Esophagus squamous epithelium (tissue), 5 donors: ENCODE data around the gene SIKE1. TPM values are rescaled to one million over a fixed set of nuclear protein-coding genes. Genes with fewer than 3 reads are reported as not detected.

ENCODE experiments used
- DNase-seq: peaks from one replicate; lab custom pipeline; 2025; lab: John Stamatoyannopoulos, UW
- H3K27ac ChIP-seq, 4 donors: fragments of 200-600 bp; sonication (generic); one replicate each; pipeline ENCODE4 v1.5.1; 2016 to 2019; ENCODE audit warnings: mild to moderate bottlenecking in 1 of 4
- H3K27me3 ChIP-seq, 4 donors: fragments of 200-600 bp; sonication (generic); 1 replicate in 3 of 4; 2 replicates in 1 of 4; pipeline versions ENCODE4 v1.5.1 to v1.6.0; 2017 to 2021; ENCODE audit warnings: antibody characterized with exemption in 1 of 4
- H3K36me3 ChIP-seq, 3 donors: fragments of 200-600 bp; sonication (generic); one replicate each; pipeline ENCODE4 v1.5.1; 2016 to 2019
- H3K4me1 ChIP-seq, 3 donors: fragments of 200-600 bp; sonication (generic); one replicate each; pipeline ENCODE4 v1.5.1; 2017 to 2019
- H3K4me3 ChIP-seq, 4 donors: fragments of 200-600 bp; sonication (generic); 1 replicate in 3 of 4; 2 replicates in 1 of 4; pipeline ENCODE4 v1.5.1; 2016 to 2019; ENCODE audit warnings: mild to moderate bottlenecking in 2 of 4, moderate library complexity in 1 of 4
- H3K9me3 ChIP-seq, 3 donors: fragments of 200-600 bp; sonication (generic); one replicate each; pipeline ENCODE4 v1.5.1; 2016 to 2019
- POLR2A ChIP-seq, 4 donors: fragments of 450-650 bp; IDR thresholded peaks; one replicate each; pipeline ENCODE4 v1.6.1; 2017; ENCODE audit warnings: antibody characterized with exemption in 4 of 4, mild to moderate bottlenecking in 4 of 4, moderate library complexity in 3 of 4
- WGBS, 2 donors: methylation state at CpG; one replicate each; pipeline ENCODE4 v1.1.5; 2018; 5-methylcytosine and 5-hydroxymethylcytosine counted together
- intact Hi-C: fragments of 100-400 bp; cut with DNase I; formaldehyde crosslinking; loops from one replicate; pipeline ENCODE4 v1.15.0; 2022
- total RNA-seq, 4 donors: library from RNA; depleted of rRNA; stranded (reverse); fragments of >200 nt; gene quantifications; one replicate each; pipeline ENCODE4 v1.1.0, GENCODE V29; 2016
- TF ChIP-seq, protein P1 (sequence below), 6 experiments: fragments of 450-650 bp in 4 of 6; fragments of 200-600 bp in 2 of 6; sonication (generic) in 2 of 6; IDR thresholded peaks; one replicate each; pipeline ENCODE4 v1.5.1; 2016 to 2019; ENCODE audit warnings: antibody characterized with exemption in 6 of 6, mild to moderate bottlenecking in 4 of 6, moderate library complexity in 4 of 6
- donor health status: DM: yes; HTN: yes; CAD: no.

The SIKE1 gene
- total RNA-seq, 4 donors from 2014 or later: 18.3 to 50.0 (median 42.1) TPM

DNA sequence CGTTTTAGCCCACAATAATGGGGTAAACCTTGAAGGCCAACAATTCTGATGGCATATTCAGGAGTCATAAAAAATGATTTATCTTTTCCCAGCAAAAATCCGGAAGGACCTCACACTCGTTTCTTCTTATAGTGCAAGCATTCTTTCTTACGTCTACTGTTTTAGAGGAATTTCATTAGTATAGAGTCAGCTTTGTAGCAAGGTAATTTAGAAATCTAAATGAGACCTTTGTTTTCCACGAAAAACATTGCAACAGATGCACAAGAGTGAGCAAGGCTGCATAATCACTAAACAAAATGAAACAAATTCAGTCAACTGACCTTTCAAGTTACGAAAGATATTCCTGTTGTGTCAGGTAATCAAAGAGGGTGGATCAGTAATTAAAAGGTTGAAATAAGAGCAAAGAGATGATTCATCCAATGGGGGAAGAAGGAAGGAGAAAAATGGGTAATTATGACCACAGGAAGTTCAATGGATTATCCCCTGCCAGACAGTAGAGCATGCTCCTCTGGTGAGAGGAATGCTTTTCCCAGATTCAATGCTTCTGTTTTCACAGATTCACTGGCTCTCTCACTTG lies 22.1 kb downstream of the SIKE1 start:
- DNase-seq: no peak
- Histone ChIP-seq H3K4me3 (peak overlapping the region; percentile 76 to 97 (median 92)), H3K9me3 (no peaks in the 10 kb centered on the region), H3K27ac (peak overlapping the region; percentile 98 to 100 (median 99)), H3K4me1 (peaks cover 15 to 44% (median 29%) of the 10 kb centered on the region in 3 donors), H3K27me3 (no peaks in the 10 kb centered on the region), H3K36me3 (no peaks in the 10 kb centered on the region)
- intact Hi-C loops: no loop called here
- WGBS, 2 donors: 12 to 25% methylated on average over 6 of the region's 6 CpGs
- TF ChIP-seq POLR2A (IDR thresholded peaks at IDR 0.05): no peak
- TF ChIP-seq, protein P1, sequence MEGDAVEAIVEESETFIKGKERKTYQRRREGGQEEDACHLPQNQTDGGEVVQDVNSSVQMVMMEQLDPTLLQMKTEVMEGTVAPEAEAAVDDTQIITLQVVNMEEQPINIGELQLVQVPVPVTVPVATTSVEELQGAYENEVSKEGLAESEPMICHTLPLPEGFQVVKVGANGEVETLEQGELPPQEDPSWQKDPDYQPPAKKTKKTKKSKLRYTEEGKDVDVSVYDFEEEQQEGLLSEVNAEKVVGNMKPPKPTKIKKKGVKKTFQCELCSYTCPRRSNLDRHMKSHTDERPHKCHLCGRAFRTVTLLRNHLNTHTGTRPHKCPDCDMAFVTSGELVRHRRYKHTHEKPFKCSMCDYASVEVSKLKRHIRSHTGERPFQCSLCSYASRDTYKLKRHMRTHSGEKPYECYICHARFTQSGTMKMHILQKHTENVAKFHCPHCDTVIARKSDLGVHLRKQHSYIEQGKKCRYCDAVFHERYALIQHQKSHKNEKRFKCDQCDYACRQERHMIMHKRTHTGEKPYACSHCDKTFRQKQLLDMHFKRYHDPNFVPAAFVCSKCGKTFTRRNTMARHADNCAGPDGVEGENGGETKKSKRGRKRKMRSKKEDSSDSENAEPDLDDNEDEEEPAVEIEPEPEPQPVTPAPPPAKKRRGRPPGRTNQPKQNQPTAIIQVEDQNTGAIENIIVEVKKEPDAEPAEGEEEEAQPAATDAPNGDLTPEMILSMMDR (IDR thresholded peaks at IDR 0.05): no peak

DNA sequence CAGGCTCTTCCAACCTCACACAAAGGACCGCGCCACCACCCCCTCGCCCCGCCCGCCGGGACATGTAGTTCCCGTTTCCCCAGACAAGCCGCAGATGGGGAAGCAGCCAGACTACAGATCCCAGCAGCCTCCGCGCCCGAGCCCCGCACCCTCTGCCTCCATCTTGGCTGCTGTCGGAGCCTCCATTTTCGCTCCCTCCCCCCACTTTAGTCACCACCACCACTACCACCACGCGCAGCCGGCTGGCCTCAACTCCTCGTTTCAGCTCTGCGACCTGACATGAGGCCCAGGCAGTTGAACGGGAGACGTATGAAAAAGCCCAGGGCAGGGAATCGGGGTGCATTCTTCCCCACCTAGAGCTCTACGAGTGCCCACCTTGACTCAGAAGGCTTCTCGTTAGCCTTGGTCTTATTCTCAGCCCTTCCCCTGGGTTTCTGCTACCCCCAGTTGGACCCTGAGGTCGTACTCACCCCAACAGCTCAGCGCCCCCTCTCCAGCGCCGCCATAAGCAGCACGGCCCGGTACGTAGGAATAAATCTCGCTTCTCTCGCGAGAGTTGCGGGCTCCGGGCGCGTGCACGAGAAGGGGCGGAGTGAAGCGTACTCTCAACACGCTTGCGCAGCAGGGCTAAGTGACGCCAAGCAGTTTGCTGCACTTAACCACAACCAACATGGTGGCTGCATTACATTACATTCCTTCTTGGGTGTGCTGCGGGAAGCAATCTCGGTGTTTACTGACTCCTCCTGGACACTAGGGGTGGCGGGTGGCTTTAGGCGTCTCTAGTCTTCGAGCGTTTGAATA lies 22.8 kb downstream of the SIKE1 start, which contains the start of gene CSDE1:
TSS of gene CSDE1 (minus strand) at position 530 of the 801 bp plus-strand sequence. CDS start 18,094 bp downstream, outside the sequence.
- peak within 1 kb of the TSS; percentile 98 to 100 (median 99) for H3K27ac ChIP-seq
- no peaks in the 10 kb centered on the region for H3K27me3 ChIP-seq
- no peaks in the 10 kb centered on the region for H3K9me3 ChIP-seq
- 0 to 1% methylated on average over 21 to 29 of the region's 50 CpGs for WGBS, 2 donors
- H3K4me1 ChIP-seq: peaks cover 15 to 50% (median 31%) of the 10 kb centered on the region in 3 donors
- peak in 3 of 4 donors; percentile 28 to 93 (median 77) for TF ChIP-seq POLR2A (IDR thresholded peaks at IDR 0.05)
- TF ChIP-seq, protein P1 (IDR thresholded peaks at IDR 0.05): peak in 5 of 6 experiments; percentile 14 to 45 (median 38)
- peak within 1 kb of the TSS; percentile 76 to 97 (median 92) for H3K4me3 ChIP-seq
- DNase-seq: peak; percentile 92
- no peaks in the 10 kb centered on the region for H3K36me3 ChIP-seq
- intact Hi-C loops: no loop called here

DNA sequence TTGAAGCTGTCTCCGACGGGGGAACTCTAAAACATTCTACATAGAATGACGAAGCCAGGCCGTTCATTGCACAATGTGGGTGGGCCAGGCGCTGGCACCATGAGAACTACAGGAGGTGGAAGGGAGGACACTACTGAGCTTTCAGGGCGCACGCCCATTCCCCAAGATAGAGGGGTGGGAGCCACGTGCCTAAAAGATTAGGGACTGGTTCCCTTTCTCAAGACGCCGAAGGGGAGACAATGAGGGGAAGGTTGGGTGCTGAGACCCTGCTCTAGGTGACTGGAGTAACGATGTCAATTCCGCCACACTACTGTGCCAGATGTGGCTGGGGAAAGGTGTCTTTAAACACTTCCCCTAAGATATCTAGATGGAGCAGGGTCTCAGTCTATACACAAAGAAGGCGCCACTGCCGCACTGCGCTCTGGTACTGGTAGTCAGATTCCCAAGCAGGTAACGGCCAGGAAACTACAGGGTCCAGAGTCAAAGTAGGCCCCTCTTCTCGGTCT lies 23.5 kb downstream of the SIKE1 start:
- no peaks in the 10 kb centered on the region for H3K36me3 ChIP-seq
- peak overlapping the region; percentile 98 to 100 (median 99) for H3K27ac ChIP-seq
- intact Hi-C loops: no loop called here
- WGBS, 2 donors: 0 to 2% methylated on average over 16 to 17 of the region's 17 CpGs
- peak overlapping the region; percentile 76 to 97 (median 92) for H3K4me3 ChIP-seq
- peaks cover 15 to 57% (median 37%) of the 10 kb centered on the region in 3 donors for H3K4me1 ChIP-seq
- no peaks in the 10 kb centered on the region for H3K9me3 ChIP-seq
- TF ChIP-seq, protein P1 (IDR thresholded peaks at IDR 0.05): no peak
- TF ChIP-seq POLR2A (IDR thresholded peaks at IDR 0.05): no peak
- no peak for DNase-seq
- H3K27me3 ChIP-seq: no peaks in the 10 kb centered on the region

DNA sequence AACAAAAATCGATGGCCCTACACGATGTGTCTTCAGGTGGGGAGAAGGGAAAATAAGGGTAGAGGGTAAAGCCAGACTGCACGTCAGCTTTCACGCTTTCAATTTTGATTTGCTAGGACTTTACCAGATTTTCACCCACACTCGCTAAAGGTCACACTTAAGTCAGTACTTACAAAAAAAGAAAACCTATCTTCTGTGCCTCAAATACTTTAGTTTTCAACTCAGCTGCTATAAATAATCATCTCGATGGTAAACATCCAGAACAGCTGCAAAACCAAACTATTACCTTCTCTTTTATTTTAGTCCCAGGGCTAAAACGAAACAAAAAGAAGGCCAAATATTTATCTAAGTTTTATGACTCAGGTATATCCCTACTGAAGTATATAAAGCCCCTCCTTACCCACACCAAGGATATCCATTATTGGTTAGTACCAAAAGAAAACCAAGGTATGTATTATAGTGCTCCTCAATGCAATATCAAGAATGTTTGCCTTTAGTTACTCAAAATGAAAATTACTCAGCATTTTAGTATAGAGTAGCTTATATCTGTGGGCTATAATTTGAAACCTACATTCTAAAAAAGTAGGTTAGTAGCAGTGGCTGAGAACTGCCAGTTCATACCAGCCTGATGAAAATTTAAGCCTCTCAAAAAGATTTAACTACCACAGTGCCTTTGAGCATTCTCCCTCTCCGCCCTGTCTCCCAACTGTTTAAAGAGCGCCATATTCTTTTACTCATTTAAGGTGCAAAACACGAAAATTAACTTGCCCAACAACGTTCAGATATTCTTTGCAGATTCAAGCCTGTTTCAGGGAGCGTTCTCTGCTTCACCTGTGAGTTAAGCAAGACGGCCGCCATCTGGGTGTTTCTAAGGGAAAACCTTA lies 24.2 kb downstream of the SIKE1 start:
- Histone ChIP-seq H3K27me3 (no peaks in the 10 kb centered on the region), H3K9me3 (no peaks in the 10 kb centered on the region), H3K36me3 (no peaks in the 10 kb centered on the region), H3K4me3 (peak overlapping the region; percentile 76 to 97 (median 92)), H3K27ac (peak overlapping the region; percentile 98 to 100 (median 99)), H3K4me1 (peaks cover 15 to 64% (median 43%) of the 10 kb centered on the region in 3 donors)
- WGBS, 2 donors: 15 to 24% methylated on average over 14 of the region's 14 CpGs
- TF ChIP-seq, protein P1 (IDR thresholded peaks at IDR 0.05): no peak
- no peak for TF ChIP-seq POLR2A (IDR thresholded peaks at IDR 0.05)
- DNase-seq: no peak
- intact Hi-C loops: no loop called here
